ENCODE measurements around the gene LCMT2.

LCMT2 gene

DNA sequence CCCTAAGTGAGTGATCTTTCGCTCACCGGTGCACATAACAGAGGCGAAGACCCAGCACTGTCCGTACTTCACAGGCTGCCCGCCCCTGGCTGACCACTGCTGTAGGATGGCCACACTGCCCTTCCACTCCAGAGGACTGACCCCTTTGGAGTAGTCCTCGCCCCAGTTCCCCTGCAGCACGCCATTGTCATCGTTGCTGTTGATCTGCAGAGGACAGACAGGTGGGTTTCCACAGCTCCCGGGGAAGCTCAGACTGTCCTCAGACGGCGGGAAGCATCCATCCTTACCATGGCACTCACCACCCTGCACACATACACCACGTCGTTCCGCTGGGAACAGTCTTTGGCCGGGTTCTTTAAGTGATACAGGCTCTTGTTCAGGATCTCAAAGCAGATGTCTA lies 43.1 kb downstream of the LCMT2 start:
- peaks cover 17% of the 10 kb centered on the region for H3K4me1 ChIP-seq (ENCODE audit: low read length)

DNA sequence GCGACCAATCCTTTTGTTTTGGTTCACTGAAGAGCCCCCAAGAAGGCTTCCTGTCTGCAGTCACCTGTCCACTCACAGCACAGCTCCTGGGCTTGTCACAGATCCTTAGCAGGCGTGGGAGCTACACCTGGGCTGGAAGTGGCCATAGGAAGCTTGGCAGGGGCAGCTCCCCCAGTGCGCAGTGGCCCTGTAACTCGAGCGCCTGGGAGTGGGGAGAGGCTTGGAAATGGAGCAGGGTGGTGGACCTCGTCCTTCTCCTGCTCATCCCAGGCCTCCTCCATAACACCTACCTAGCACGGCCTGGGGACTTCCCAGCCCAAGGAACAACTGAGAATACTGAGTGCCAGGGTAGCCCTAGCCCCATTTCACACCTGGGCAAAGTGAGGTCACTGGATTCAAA lies 44.3 kb downstream of the LCMT2 start:
- no peaks in the 10 kb centered on the region for H4K20me1 ChIP-seq (ENCODE audit: insufficient read depth, low read length)
- H3K9me3 ChIP-seq (ENCODE audit: insufficient read depth, low read length): no peaks in the 10 kb centered on the region
- peak overlapping the region; percentile 71 for H2AFZ ChIP-seq (ENCODE audit: low read depth, low read length)
- no peak overlapping the region for H3K4me2 ChIP-seq (ENCODE audit: low read length)
- H3K36me3 ChIP-seq (replicated peaks; ENCODE audit: low read depth, low read length): no peaks in the 10 kb centered on the region
- no peak overlapping the region for H3K9ac ChIP-seq (ENCODE audit: low read length)
- H3K27ac ChIP-seq (ENCODE audit: low read length): no peak overlapping the region
- peaks cover 8% of the 10 kb centered on the region; the same call in 1 of the 2 replicates for H3K27me3 ChIP-seq (ENCODE audit: low read depth, low read length)
- no peak overlapping the region for H3K4me3 ChIP-seq (ENCODE audit: low read length)
- no peak for TF ChIP-seq EZH2phosphoT487 (IDR thresholded peaks at IDR 0.05; ENCODE audit: low read depth)
- TF ChIP-seq, protein P1, sequence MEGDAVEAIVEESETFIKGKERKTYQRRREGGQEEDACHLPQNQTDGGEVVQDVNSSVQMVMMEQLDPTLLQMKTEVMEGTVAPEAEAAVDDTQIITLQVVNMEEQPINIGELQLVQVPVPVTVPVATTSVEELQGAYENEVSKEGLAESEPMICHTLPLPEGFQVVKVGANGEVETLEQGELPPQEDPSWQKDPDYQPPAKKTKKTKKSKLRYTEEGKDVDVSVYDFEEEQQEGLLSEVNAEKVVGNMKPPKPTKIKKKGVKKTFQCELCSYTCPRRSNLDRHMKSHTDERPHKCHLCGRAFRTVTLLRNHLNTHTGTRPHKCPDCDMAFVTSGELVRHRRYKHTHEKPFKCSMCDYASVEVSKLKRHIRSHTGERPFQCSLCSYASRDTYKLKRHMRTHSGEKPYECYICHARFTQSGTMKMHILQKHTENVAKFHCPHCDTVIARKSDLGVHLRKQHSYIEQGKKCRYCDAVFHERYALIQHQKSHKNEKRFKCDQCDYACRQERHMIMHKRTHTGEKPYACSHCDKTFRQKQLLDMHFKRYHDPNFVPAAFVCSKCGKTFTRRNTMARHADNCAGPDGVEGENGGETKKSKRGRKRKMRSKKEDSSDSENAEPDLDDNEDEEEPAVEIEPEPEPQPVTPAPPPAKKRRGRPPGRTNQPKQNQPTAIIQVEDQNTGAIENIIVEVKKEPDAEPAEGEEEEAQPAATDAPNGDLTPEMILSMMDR (IDR thresholded peaks at IDR 0.05; ENCODE audit: low read depth, low read length): no peak
- H3K4me1 ChIP-seq (ENCODE audit: low read length): peaks cover 17% of the 10 kb centered on the region
- no peaks in the 10 kb centered on the region for H3K79me2 ChIP-seq (ENCODE audit: low read length)

More for the DNA sequence above, 43.1 kb downstream of the LCMT2 start:
- no peaks in the 10 kb centered on the region for H3K9me3 ChIP-seq (ENCODE audit: insufficient read depth, low read length)
- peaks cover 8% of the 10 kb centered on the region; the same call in 1 of the 2 replicates for H3K27me3 ChIP-seq (ENCODE audit: low read depth, low read length)
- H4K20me1 ChIP-seq (ENCODE audit: insufficient read depth, low read length): no peaks in the 10 kb centered on the region
- no peak overlapping the region for H3K27ac ChIP-seq (ENCODE audit: low read length)
- no peak overlapping the region for H3K9ac ChIP-seq (ENCODE audit: low read length)
- no peak overlapping the region for H3K4me2 ChIP-seq (ENCODE audit: low read length)
- H3K36me3 ChIP-seq (replicated peaks; ENCODE audit: low read depth, low read length): no peaks in the 10 kb centered on the region
- no peaks in the 10 kb centered on the region for H3K79me2 ChIP-seq (ENCODE audit: low read length)
- no peak overlapping the region for H3K4me3 ChIP-seq (ENCODE audit: low read length)
- TF ChIP-seq EZH2phosphoT487 (IDR thresholded peaks at IDR 0.05; ENCODE audit: low read depth): no peak
- TF ChIP-seq, protein P1 (IDR thresholded peaks at IDR 0.05; ENCODE audit: low read depth, low read length): no peak
- no peak overlapping the region for H2AFZ ChIP-seq (ENCODE audit: low read depth, low read length)

DNA sequence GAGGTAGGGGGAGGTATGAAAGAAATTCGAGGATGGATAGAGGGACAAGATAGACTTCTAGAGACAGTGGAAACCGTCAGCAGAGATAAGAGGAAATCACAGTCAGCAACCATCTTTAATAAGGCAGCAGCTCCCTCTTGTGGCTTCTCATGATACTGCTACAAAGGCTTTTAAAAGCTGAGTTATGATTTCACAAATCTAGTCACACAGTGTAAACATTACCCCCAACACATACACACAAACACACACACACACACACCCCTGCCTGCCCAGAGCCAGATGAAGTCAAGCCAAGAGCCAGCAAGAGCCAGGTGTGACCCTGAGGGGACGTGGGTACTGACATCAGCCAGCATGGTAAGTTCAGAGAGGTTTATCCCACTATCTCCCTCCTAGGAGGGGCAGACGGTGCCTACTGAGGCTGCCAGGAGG lies 44.8 kb downstream of the LCMT2 start:
- H3K36me3 ChIP-seq (replicated peaks; ENCODE audit: low read depth, low read length): no peaks in the 10 kb centered on the region
- no peak for TF ChIP-seq EZH2phosphoT487 (IDR thresholded peaks at IDR 0.05; ENCODE audit: low read depth)
- TF ChIP-seq, protein P1 (IDR thresholded peaks at IDR 0.05; ENCODE audit: low read depth, low read length): peak; percentile 93
- peak overlapping the region; percentile 53 for H3K9ac ChIP-seq (ENCODE audit: low read length)
- H3K4me2 ChIP-seq (ENCODE audit: low read length): peak overlapping the region; percentile 71
- no peak overlapping the region for H3K27ac ChIP-seq (ENCODE audit: low read length)
- peak overlapping the region; percentile 73 for H3K4me3 ChIP-seq (ENCODE audit: low read length)
- peaks cover 17% of the 10 kb centered on the region for H3K4me1 ChIP-seq (ENCODE audit: low read length)
- peak overlapping the region; percentile 89 for H2AFZ ChIP-seq (ENCODE audit: low read depth, low read length)
- peaks cover 8% of the 10 kb centered on the region; the same call in 1 of the 2 replicates for H3K27me3 ChIP-seq (ENCODE audit: low read depth, low read length)
- H3K79me2 ChIP-seq (ENCODE audit: low read length): no peaks in the 10 kb centered on the region
- no peaks in the 10 kb centered on the region for H3K9me3 ChIP-seq (ENCODE audit: insufficient read depth, low read length)
- no peaks in the 10 kb centered on the region for H4K20me1 ChIP-seq (ENCODE audit: insufficient read depth, low read length)

DNA sequence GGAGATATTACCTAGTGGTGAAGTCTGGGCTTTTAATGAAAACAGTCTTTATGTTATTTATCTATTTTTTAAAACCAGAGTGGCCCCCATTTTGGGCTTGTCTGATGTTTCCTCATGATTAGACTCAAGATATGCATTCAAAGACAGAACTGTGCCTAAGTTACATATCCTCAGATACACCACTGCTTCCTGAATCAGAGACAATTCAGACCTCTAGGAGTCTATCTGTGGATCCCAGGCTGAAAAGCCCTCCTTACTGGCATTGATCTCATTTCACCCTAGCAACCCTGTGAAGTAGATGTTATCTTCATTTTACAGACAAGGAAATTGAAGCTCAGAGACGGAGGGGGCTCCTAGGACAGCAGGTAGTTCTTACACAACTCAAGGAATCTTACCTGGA lies 46.8 kb downstream of the LCMT2 start:
- Histone ChIP-seq H3K27ac (ENCODE audit: low read length) (no peak overlapping the region), H3K27me3 (ENCODE audit: low read depth, low read length) (peaks cover 8% of the 10 kb centered on the region; the same call in 1 of the 2 replicates), H3K4me1 (ENCODE audit: low read length) (peaks cover 17% of the 10 kb centered on the region), H3K4me3 (ENCODE audit: low read length) (no peak overlapping the region), H3K36me3 (replicated peaks; ENCODE audit: low read depth, low read length) (no peaks in the 10 kb centered on the region), H3K9ac (ENCODE audit: low read length) (no peak overlapping the region), H3K9me3 (ENCODE audit: insufficient read depth, low read length) (no peaks in the 10 kb centered on the region), H3K79me2 (ENCODE audit: low read length) (no peaks in the 10 kb centered on the region), H4K20me1 (ENCODE audit: insufficient read depth, low read length) (no peaks in the 10 kb centered on the region), H2AFZ (ENCODE audit: low read depth, low read length) (no peak overlapping the region), H3K4me2 (ENCODE audit: low read length) (no peak overlapping the region)
- no peak for TF ChIP-seq EZH2phosphoT487 (IDR thresholded peaks at IDR 0.05; ENCODE audit: low read depth)
- TF ChIP-seq, protein P1 (IDR thresholded peaks at IDR 0.05; ENCODE audit: low read depth, low read length): no peak

All from OCI-LY3 (cell line).